H9 (cell line): Measurements from ENCODE around the gene EFNA5. TPM values are rescaled to one million over a fixed set of nuclear protein-coding genes. Genes with fewer than 3 reads are reported as not detected.

Experiments used
- DNase-seq: peaks from one replicate; pipeline ENCODE4 v3.0.0-alpha.2; 2017
- H2AFZ ChIP-seq: one replicate; pipeline ENCODE4 v1.6.1; 2013; ENCODE audit warnings: mild to moderate bottlenecking, low read length, control low read depth, moderate library complexity
- H2AK5ac ChIP-seq: 2 replicates; pipeline ENCODE4 v1.6.1; 2013; ENCODE audit warnings: low read length, control low read depth, mixed read lengths; ENCODE audit not compliant: insufficient read length
- H2BK120ac ChIP-seq: one replicate; pipeline ENCODE4 v1.6.1; 2013; ENCODE audit warnings: low read depth, mild to moderate bottlenecking, low read length, control low read depth, inconsistent platforms; ENCODE audit not compliant: poor library complexity, severe bottlenecking
- H2BK12ac ChIP-seq: 2 replicates; pipeline ENCODE4 v1.6.1; 2013; ENCODE audit warnings: low read length, control low read depth, mixed read lengths, low read depth; ENCODE audit not compliant: insufficient read length
- H2BK15ac ChIP-seq: 2 replicates; pipeline ENCODE4 v1.6.1; 2013; ENCODE audit warnings: low read depth, low read length, control low read depth
- H2BK20ac ChIP-seq: one replicate; pipeline ENCODE4 v1.6.1; 2013; ENCODE audit warnings: low read depth, mild to moderate bottlenecking, low read length, control low read depth, inconsistent platforms; ENCODE audit not compliant: poor library complexity, severe bottlenecking
- H2BK5ac ChIP-seq: 2 replicates; pipeline ENCODE4 v1.6.1; 2013; ENCODE audit warnings: low read length, control low read depth, mixed read lengths; ENCODE audit not compliant: insufficient read length
- H3K14ac ChIP-seq: 2 replicates; pipeline ENCODE4 v1.6.1; 2013; ENCODE audit warnings: low read length, control low read depth; ENCODE audit not compliant: insufficient read depth
- H3K18ac ChIP-seq: 2 replicates; pipeline ENCODE4 v1.6.1; 2013; ENCODE audit warnings: low read depth, mild to moderate bottlenecking, mixed read lengths, low read length, control low read depth; ENCODE audit not compliant: insufficient read length
- H3K23ac ChIP-seq: 2 replicates; pipeline ENCODE4 v1.6.1; 2013; ENCODE audit warnings: low read length, control low read depth, mixed read lengths, low read depth; ENCODE audit not compliant: insufficient read length
- H3K23me2 ChIP-seq: 2 replicates; pipeline ENCODE4 v1.6.1; 2013; ENCODE audit warnings: low read depth, mild to moderate bottlenecking, mixed read lengths, low read length, control low read depth; ENCODE audit not compliant: insufficient read length, poor library complexity, severe bottlenecking
- H3K27ac ChIP-seq: 2 replicates; pipeline ENCODE4 v1.5.1; 2013; ENCODE audit warnings: low read length, control low read depth, mixed read lengths, low read depth; ENCODE audit not compliant: insufficient read length
- H3K27me3 ChIP-seq: 2 replicates; pipeline ENCODE4 v1.6.1; 2013; ENCODE audit warnings: low read length, control low read depth, inconsistent platforms; ENCODE audit not compliant: insufficient read depth
- H3K4ac ChIP-seq: 2 replicates; pipeline ENCODE4 v1.6.1; 2013; ENCODE audit warnings: low read depth, mild to moderate bottlenecking, control low read depth, inconsistent platforms, low read length, moderate library complexity
- H3K4me1 ChIP-seq: 2 replicates; pipeline ENCODE4 v1.6.1; 2013; ENCODE audit warnings: low read length, control low read depth, inconsistent platforms; ENCODE audit not compliant: insufficient read depth
- H3K4me2 ChIP-seq: 2 replicates; pipeline ENCODE4 v1.6.1; 2013; ENCODE audit warnings: low read length, control low read depth, mixed read lengths; ENCODE audit not compliant: insufficient read length, insufficient read depth
- H3K56ac ChIP-seq: 2 replicates; pipeline ENCODE4 v1.6.1; 2013; ENCODE audit warnings: low read depth, mild to moderate bottlenecking, mixed read lengths, low read length, control low read depth; ENCODE audit not compliant: insufficient read length
- H3K79me1 ChIP-seq: 2 replicates; pipeline ENCODE4 v1.6.1; 2013; ENCODE audit warnings: low read depth, mild to moderate bottlenecking, moderate library complexity, low read length, control low read depth, inconsistent platforms; ENCODE audit not compliant: insufficient read depth, poor library complexity, severe bottlenecking
- H3K79me2 ChIP-seq: 2 replicates; pipeline ENCODE4 v1.6.1; 2013; ENCODE audit warnings: low read length, control low read depth, inconsistent platforms; ENCODE audit not compliant: insufficient read depth
- H3K9ac ChIP-seq: 2 replicates; pipeline ENCODE4 v1.6.1; 2013; ENCODE audit warnings: low read length, control low read depth, mixed read lengths; ENCODE audit not compliant: insufficient read length; ENCODE audit errors: extremely low read depth
- H3K9me3 ChIP-seq: one replicate; pipeline ENCODE4 v1.6.1; 2013; ENCODE audit warnings: low read depth, low read length, inconsistent platforms; ENCODE audit not compliant: control insufficient read depth
- H3T11ph ChIP-seq: one replicate; pipeline ENCODE4 v1.6.1; 2013; ENCODE audit warnings: mild to moderate bottlenecking, low read length, control low read depth, inconsistent platforms
- H4K20me1 ChIP-seq: one replicate; pipeline ENCODE4 v1.6.1; 2013; ENCODE audit not compliant: control insufficient read depth, insufficient read length, insufficient read depth
- H4K5ac ChIP-seq: 2 replicates; pipeline ENCODE4 v1.6.1; 2013; ENCODE audit warnings: low read depth, mild to moderate bottlenecking, mixed read lengths, low read length, control low read depth; ENCODE audit not compliant: insufficient read length
- H4K8ac ChIP-seq: replicated peaks from 2 replicates; pipeline ENCODE4 v1.6.1; 2013; ENCODE audit warnings: low read length, control low read depth, mixed read lengths, low read depth; ENCODE audit not compliant: insufficient read length
- H4K91ac ChIP-seq: 2 replicates; pipeline ENCODE4 v1.6.1; 2013; ENCODE audit warnings: low read depth, mild to moderate bottlenecking, moderate library complexity, mixed read lengths, low read length, control low read depth; ENCODE audit not compliant: insufficient read length
- H3K27ac Mint-ChIP-seq, 3 experiments: 2 replicates in 2 of 3; 3 replicates in 1 of 3; pipeline ENCODE4 v1.8.0; 2020 to 2021; ENCODE audit warnings: mixed read lengths in 3 of 3, mild to moderate bottlenecking in 1 of 3, moderate library complexity in 1 of 3
- H3K27me3 Mint-ChIP-seq: 2 replicates; pipeline ENCODE4 v1.8.0; 2021; ENCODE audit warnings: low read depth, mild to moderate bottlenecking, moderate library complexity, mixed read lengths
- H3K36me3 Mint-ChIP-seq, 3 experiments: 2 replicates in 2 of 3; 3 replicates in 1 of 3; pipeline ENCODE4 v1.8.0; 2020 to 2021; ENCODE audit warnings: low read depth in 3 of 3, mixed read lengths in 3 of 3; ENCODE audit not compliant: insufficient read depth in 1 of 3
- H3K4me1 Mint-ChIP-seq, 2 experiments: 2 replicates each; pipeline ENCODE4 v1.8.0; 2020; ENCODE audit warnings: mixed read lengths in 2 of 2
- H3K4me3 Mint-ChIP-seq, 2 experiments: 2 replicates in 1 of 2; 3 replicates in 1 of 2; pipeline ENCODE4 v1.8.0; 2020 to 2021; ENCODE audit warnings: mild to moderate bottlenecking in 2 of 2, mixed read lengths in 2 of 2, moderate library complexity in 1 of 2
- H3K9me3 Mint-ChIP-seq, 2 experiments: 2 replicates in 1 of 2; 3 replicates in 1 of 2; pipeline ENCODE4 v1.8.0; 2020; ENCODE audit warnings: mild to moderate bottlenecking in 2 of 2, mixed read lengths in 2 of 2, moderate library complexity in 1 of 2
- WGBS: extraction: QIAGEN DNeasy Blood & Tissue Kit; methylation state at CpG from one replicate; pipeline ENCODE4 v1.1.7; 2013; ENCODE audit warnings: missing lambda C conversion rate, low lambda C conversion rate, mixed read lengths; ENCODE audit not compliant: insufficient read length; ENCODE audit errors: extremely low coverage; 5-methylcytosine and 5-hydroxymethylcytosine counted together
- total RNA-seq: library from RNA; stranded (reverse); gene quantifications from 2 replicates; pipeline ENCODE4 v1.2.1, GENCODE V29; 2021
- TF ChIP-seq, protein P1 (sequence below): fragments of 200-600 bp; sonication (generic); conservative IDR thresholded peaks from 3 replicates; pipeline ENCODE4 v1.8.0; 2021; ENCODE audit warnings: antibody characterized with exemption, mild to moderate bottlenecking

The EFNA5 gene
- total RNA-seq, 1 experiment from 2014 or later, result 20.4 TPM

GRCh38 chr5:107604146-107604910 lies 66.4 kb downstream of the EFNA5 start:
- Histone ChIP-seq H3K9me3 (no peaks in the 10 kb centered on the region), H3K4ac (no peak overlapping the region), H4K5ac (no peak overlapping the region), H2BK5ac (no peak overlapping the region), H3K27ac (no peak overlapping the region), H2BK15ac (no peak overlapping the region), H3K27me3 (no peaks in the 10 kb centered on the region), H4K20me1 (no peaks in the 10 kb centered on the region), H4K8ac (no peak overlapping the region), H4K91ac (no peak overlapping the region), H3K23ac (no peak overlapping the region), H3T11ph (no peak overlapping the region), H2BK20ac (no peak overlapping the region), H3K18ac (no peak overlapping the region), H2AK5ac (no peak overlapping the region), H2BK120ac (no peak overlapping the region), H2AFZ (no peak overlapping the region), H3K79me1 (no peaks in the 10 kb centered on the region), H3K4me1 (no peaks in the 10 kb centered on the region), H3K23me2 (no peaks in the 10 kb centered on the region), H2BK12ac (no peak overlapping the region), H3K4me2 (no peak overlapping the region), H3K14ac (no peak overlapping the region), H3K9ac (no peak overlapping the region), H3K56ac (no peak overlapping the region), H3K79me2 (no peaks in the 10 kb centered on the region; the same call in 1 of the 2 replicates)
- no CpG with 5 or more reads among the region's 10 CpGs for WGBS
- H3K4me3 Mint-ChIP-seq, result no peak overlapping the region
- peak overlapping the region in 1 of 3 experiments; percentile 71; a peak in 2 of 7 replicates for H3K27ac Mint-ChIP-seq
- H3K9me3 Mint-ChIP-seq, result no peaks in the 10 kb centered on the region
- H3K4me1 Mint-ChIP-seq, result peaks cover 58 to 68% of the 10 kb centered on the region in 2 experiments
- no peaks in the 10 kb centered on the region for H3K27me3 Mint-ChIP-seq
- TF ChIP-seq, protein P1, sequence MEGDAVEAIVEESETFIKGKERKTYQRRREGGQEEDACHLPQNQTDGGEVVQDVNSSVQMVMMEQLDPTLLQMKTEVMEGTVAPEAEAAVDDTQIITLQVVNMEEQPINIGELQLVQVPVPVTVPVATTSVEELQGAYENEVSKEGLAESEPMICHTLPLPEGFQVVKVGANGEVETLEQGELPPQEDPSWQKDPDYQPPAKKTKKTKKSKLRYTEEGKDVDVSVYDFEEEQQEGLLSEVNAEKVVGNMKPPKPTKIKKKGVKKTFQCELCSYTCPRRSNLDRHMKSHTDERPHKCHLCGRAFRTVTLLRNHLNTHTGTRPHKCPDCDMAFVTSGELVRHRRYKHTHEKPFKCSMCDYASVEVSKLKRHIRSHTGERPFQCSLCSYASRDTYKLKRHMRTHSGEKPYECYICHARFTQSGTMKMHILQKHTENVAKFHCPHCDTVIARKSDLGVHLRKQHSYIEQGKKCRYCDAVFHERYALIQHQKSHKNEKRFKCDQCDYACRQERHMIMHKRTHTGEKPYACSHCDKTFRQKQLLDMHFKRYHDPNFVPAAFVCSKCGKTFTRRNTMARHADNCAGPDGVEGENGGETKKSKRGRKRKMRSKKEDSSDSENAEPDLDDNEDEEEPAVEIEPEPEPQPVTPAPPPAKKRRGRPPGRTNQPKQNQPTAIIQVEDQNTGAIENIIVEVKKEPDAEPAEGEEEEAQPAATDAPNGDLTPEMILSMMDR, result no peak
- H3K36me3 Mint-ChIP-seq, result no peaks in the 10 kb centered on the region
- DNase-seq, result no peak
